ENCODE measurements around the gene LLCFC1. TPM values are rescaled to one million over a fixed set of nuclear protein-coding genes. Genes with fewer than 3 reads are reported as not detected.

Gene LLCFC1
- total RNA-seq: not detected in 2 replicates

GRCh38 chr7:142939226-142939910, at the start of gene LLCFC1:
LLCFC1 (plus strand) TSS chr7:142939484; CDS start chr7:142939622, 138 bp downstream.

GRCh38 chr7:142933624-142934023, 5.7 kb upstream of the LLCFC1 start, which contains the start of gene TRPV5:
TRPV5 (minus strand) TSS chr7:142933746; CDS start chr7:142933459, 287 bp downstream.

GRCh38 chr7:142961973-142962926, 23.0 kb downstream of the LLCFC1 start, which contains the start of gene KEL:
KEL (minus strand) TSS chr7:142962363; CDS start chr7:142962206, 157 bp downstream.

Other genes with a start within 250 kb of the LLCFC1 start
- not detected in 2 replicates for gene PRSS1, start 190.0 kb upstream of the LLCFC1 start, total RNA-seq
- gene PRSS2, start 168.5 kb upstream of the LLCFC1 start, total RNA-seq: not detected in 2 replicates
- gene EPHB6, start 84.4 kb upstream of the LLCFC1 start, total RNA-seq: under 0.01 and 0.72 TPM in 2 replicates
- under 0.01 TPM in 1 of 2 replicates, not detected in the other for gene TRPV6, start 53.7 kb upstream of the LLCFC1 start, total RNA-seq
- not detected in 2 replicates for gene TRPV5, start 5.7 kb upstream of the LLCFC1 start, total RNA-seq
- 0.72 TPM in 1 of 2 replicates, not detected in the other for gene KEL, start 22.9 kb downstream of the LLCFC1 start, total RNA-seq
- not detected in 2 replicates for gene OR9A2, start 87.6 kb downstream of the LLCFC1 start, total RNA-seq
- gene OR6V1, start 112.9 kb downstream of the LLCFC1 start, total RNA-seq: not detected in 2 replicates
- not detected in 2 replicates for gene PIP, start 192.6 kb downstream of the LLCFC1 start, total RNA-seq
- not detected in 2 replicates for gene TAS2R39, start 243.9 kb downstream of the LLCFC1 start, total RNA-seq

All from tracheal epithelial cell (primary cell).